Keratinocyte (primary cell): Measurements from ENCODE around the gene KRT77. TPM values are rescaled to one million over a fixed set of nuclear protein-coding genes. Genes with fewer than 3 reads are reported as not detected.
"Not testable (repeated sequence)": the region's sequence is repeated elsewhere in the genome, so short reads cannot be mapped to it uniquely, and the experiment has no call there.

Source experiments
- DNase-seq: peaks from one replicate; pipeline ENCODE4 v3.0.0-alpha.2; 2011; ENCODE audit warnings: low read depth, missing footprints, low spot score
- FAIRE-seq: peaks from 2 replicates; lab custom pipeline; 2011; peaks lifted over from hg19 to GRCh38; lab: Jason Lieb, UNC
- H2AFZ ChIP-seq: 2 replicates; pipeline ENCODE4 v1.6.0; 2012; ENCODE audit warnings: low read length, control low read depth, inconsistent platforms; ENCODE audit not compliant: control insufficient read depth
- H3K27ac ChIP-seq: 2 replicates; pipeline ENCODE4 v1.5.1; 2011; ENCODE audit warnings: low read length; ENCODE audit not compliant: control insufficient read depth, insufficient read depth
- H3K27me3 ChIP-seq: 3 replicates; pipeline ENCODE4 v1.6.0; 2011; ENCODE audit warnings: low read length; ENCODE audit not compliant: control insufficient read depth, insufficient read depth; ENCODE audit errors: extremely low read depth
- H3K36me3 ChIP-seq, 2 experiments: 2 replicates in 1 of 2; 3 replicates in 1 of 2; pipeline ENCODE4 v1.5.1; 2011; ENCODE audit warnings: low read length in 2 of 2, mild to moderate bottlenecking in 1 of 2; ENCODE audit not compliant: control insufficient read depth in 2 of 2, insufficient read depth in 2 of 2; ENCODE audit errors: extremely low read depth in 1 of 2
- H3K4me1 ChIP-seq: 3 replicates; pipeline ENCODE4 v1.5.1; 2011; ENCODE audit warnings: low read length; ENCODE audit not compliant: control insufficient read depth, insufficient read depth; ENCODE audit errors: extremely low read depth
- H3K4me2 ChIP-seq: 3 replicates; pipeline ENCODE4 v1.6.0; 2011; ENCODE audit warnings: low read depth, low read length; ENCODE audit not compliant: control insufficient read depth, insufficient read depth; ENCODE audit errors: extremely low read depth
- H3K4me3 ChIP-seq, 3 experiments: fragments of 200-600 bp in 1 of 3; sonication (generic) in 1 of 3; 2 replicates in 2 of 3; 3 replicates in 1 of 3; pipeline ENCODE4 v1.5.1; 2011 to 2016; ENCODE audit warnings: low read length in 3 of 3, mild to moderate bottlenecking in 3 of 3, control low read depth in 2 of 3, inconsistent platforms in 1 of 3, low read depth in 1 of 3, mixed read lengths in 1 of 3, mixed run types in 1 of 3, moderate library complexity in 1 of 3; ENCODE audit not compliant: control insufficient read depth in 2 of 3, insufficient read depth in 2 of 3; ENCODE audit errors: extremely low read depth in 1 of 3
- H3K79me2 ChIP-seq: 2 replicates; pipeline ENCODE4 v1.6.0; 2012; ENCODE audit warnings: low read length; ENCODE audit not compliant: control insufficient read depth, insufficient read depth
- H3K9ac ChIP-seq: 3 replicates; pipeline ENCODE4 v1.6.0; 2011; ENCODE audit warnings: low read length; ENCODE audit not compliant: control insufficient read depth, insufficient read depth; ENCODE audit errors: extremely low read depth
- H3K9me1 ChIP-seq: 3 replicates; pipeline ENCODE4 v1.6.0; 2011; ENCODE audit warnings: low read length; ENCODE audit not compliant: control insufficient read depth, insufficient read depth; ENCODE audit errors: extremely low read depth
- H3K9me3 ChIP-seq: 2 replicates; pipeline ENCODE4 v1.5.1; 2012; ENCODE audit warnings: low read depth, low read length; ENCODE audit not compliant: control insufficient read depth
- H4K20me1 ChIP-seq: 3 replicates; pipeline ENCODE4 v1.6.0; 2011; ENCODE audit warnings: low read length; ENCODE audit not compliant: control insufficient read depth, insufficient read depth; ENCODE audit errors: extremely low read depth
- CTCF ChIP-seq, 3 experiments: IDR thresholded peaks in 1 of 3; conservative IDR thresholded peaks in 1 of 3; optimal IDR thresholded peaks in 1 of 3; 2 replicates in 2 of 3; 3 replicates in 1 of 3; pipeline versions ENCODE3 to v1.5.1; 2011; ENCODE audit warnings: low read length in 3 of 3, mild to moderate bottlenecking in 3 of 3, moderate library complexity in 2 of 3, control low read depth in 1 of 3, inconsistent platforms in 1 of 3; ENCODE audit not compliant: insufficient read depth in 2 of 3; ENCODE audit errors: extremely low read depth in 1 of 3
- EZH2 ChIP-seq: IDR thresholded peaks from one replicate; pipeline ENCODE4 v1.6.1; 2012; ENCODE audit warnings: inconsistent platforms, mild to moderate bottlenecking, low read length, moderate library complexity
- dilution Hi-C: fragments of 300-500 bp; cut with MboI; formaldehyde crosslinking; loops from one replicate; pipeline ENCODE4 v1.7.0; 2020; ENCODE audit warnings: low sequenced_read_pairs; ENCODE audit not compliant: extremely low pct_ligation_motif_present
- polyA plus RNA-seq, 5 experiments: library from polyadenylated mRNA; depleted of rRNA in 3 of 5; stranded (reverse) in 3 of 5; stranded (forward) in 1 of 5; unstranded in 1 of 5; fragments of >200 nt; gene quantifications; 1 replicate in 1 of 5; 2 replicates in 3 of 5; 3 replicates in 1 of 5; pipeline versions ENCODE4 v1.2.1 to v1.2.3, GENCODE V29; 2011 to 2012; ENCODE audit warnings: missing spikeins in 2 of 5, low read depth in 1 of 5, low replicate concordance in 1 of 5

Gene KRT77
- polyA plus RNA-seq, 1 donor (not counting 4 experiments of a cell fraction or from before 2014, with no cell fraction given), result 1.3 TPM

GRCh38 chr12:52670961-52671360 lies 32.4 kb downstream of the KRT77 start:
- Histone ChIP-seq H3K4me1 (peaks cover 11% of the 10 kb centered on the region), H4K20me1 (no peaks in the 10 kb centered on the region), H2AFZ (no peak overlapping the region), H3K4me2 (no peak overlapping the region), H3K9me1 (no peaks in the 10 kb centered on the region), H3K9me3 (no peaks in the 10 kb centered on the region), H3K4me3 (no peak overlapping the region), H3K79me2 (no peaks in the 10 kb centered on the region), H3K36me3 (no peaks in the 10 kb centered on the region), H3K27me3 (peaks cover 15% of the 10 kb centered on the region), H3K9ac (no peak overlapping the region), H3K27ac (no peak overlapping the region)
- peak; percentile 23 for DNase-seq
- dilution Hi-C loops, result no loop called here
- no peak for TF ChIP-seq EZH2
- no peak for TF ChIP-seq CTCF (optimal IDR thresholded peaks at IDR 0.05 in 1 of 3, IDR thresholded peaks at IDR 0.05 in 1 of 3, conservative IDR thresholded peaks at IDR 0.05 in 1 of 3; ENCODE audit: extremely low read depth in 1 of 3, insufficient read depth in 2 of 3, low read length in 3 of 3)
- peak; percentile 60 for FAIRE-seq

- no peak for DNase-seq
- no peaks in the 10 kb centered on the region for H3K36me3 ChIP-seq
- dilution Hi-C loops, result no loop called here
- H3K27me3 ChIP-seq, result peaks cover 13% of the 10 kb centered on the region
- TF ChIP-seq EZH2, result no peak
- TF ChIP-seq CTCF (optimal IDR thresholded peaks at IDR 0.05 in 1 of 3, IDR thresholded peaks at IDR 0.05 in 1 of 3, conservative IDR thresholded peaks at IDR 0.05 in 1 of 3; ENCODE audit: extremely low read depth in 1 of 3, insufficient read depth in 2 of 3, low read length in 3 of 3), result no peak
- H3K4me2 ChIP-seq, result no peak overlapping the region
- no peaks in the 10 kb centered on the region for H3K79me2 ChIP-seq
- no peak overlapping the region for H2AFZ ChIP-seq
- FAIRE-seq, result no peak
- no peaks in the 10 kb centered on the region for H4K20me1 ChIP-seq
- no peaks in the 10 kb centered on the region for H3K9me1 ChIP-seq
- peaks cover 14% of the 10 kb centered on the region for H3K4me1 ChIP-seq
- no peak overlapping the region for H3K9ac ChIP-seq
- H3K27ac ChIP-seq, result no peak overlapping the region
- H3K4me3 ChIP-seq, result no peak overlapping the region
- H3K9me3 ChIP-seq, result no peaks in the 10 kb centered on the region
Observed at GRCh38 chr12:52670506-52670905, 32.8 kb downstream of the KRT77 start.

GRCh38 chr12:52669941-52670340 lies 33.4 kb downstream of the KRT77 start:
- H3K9me3 ChIP-seq, DNase-seq, H4K20me1 ChIP-seq, dilution Hi-C loops, H3K4me2 ChIP-seq, FAIRE-seq, H3K79me2 ChIP-seq, H3K9me1 ChIP-seq, H3K36me3 ChIP-seq, H3K4me3 ChIP-seq, H3K27ac ChIP-seq, H3K9ac ChIP-seq, H2AFZ ChIP-seq: not testable (repeated sequence)
- Histone ChIP-seq H3K4me1 (peaks cover 14% of the 10 kb centered on the region), H3K27me3 (peaks cover 11% of the 10 kb centered on the region)
